Spleen (tissue), 11 donors: ENCODE measurements around the gene NOXRED1. TPM values are rescaled to one million over a fixed set of nuclear protein-coding genes. Genes with fewer than 3 reads are reported as not detected.

ENCODE experiments used
- DNase-seq: peaks from one replicate; pipeline ENCODE4 v3.0.0-alpha.2; 2020
- H3K27ac ChIP-seq, 8 donors: fragments of 200-600 bp; sonication (generic) in 7 of 8; 1 replicate in 4 of 8; 2 replicates in 4 of 8; pipeline versions ENCODE4 v1.5.0 to v1.8.0; 2016 to 2021; ENCODE audit warnings: inconsistent platforms in 4 of 8, mild to moderate bottlenecking in 4 of 8, moderate library complexity in 1 of 8
- H3K27me3 ChIP-seq, 7 donors: fragments of 200-600 bp; sonication (generic) in 6 of 7; replicated peaks in 1 of 7; 1 replicate in 4 of 7; 2 replicates in 3 of 7; pipeline versions ENCODE4 v1.5.0 to v1.8.0; 2016 to 2021; ENCODE audit warnings: inconsistent platforms in 3 of 7, mild to moderate bottlenecking in 1 of 7
- H3K36me3 ChIP-seq, 6 donors: fragments of 200-600 bp; sonication (generic) in 5 of 6; 1 replicate in 4 of 6; 2 replicates in 2 of 6; pipeline versions ENCODE4 v1.5.0 to v1.8.0; 2016 to 2021; ENCODE audit warnings: inconsistent platforms in 2 of 6
- H3K4me1 ChIP-seq, 6 donors: fragments of 200-600 bp; sonication (generic) in 5 of 6; 1 replicate in 3 of 6; 2 replicates in 3 of 6; pipeline versions ENCODE4 v1.5.0 to v1.8.0; 2016 to 2021; ENCODE audit warnings: inconsistent platforms in 3 of 6
- H3K4me3 ChIP-seq, 8 donors: fragments of 200-600 bp; sonication (generic) in 7 of 8; 1 replicate in 4 of 8; 2 replicates in 4 of 8; pipeline versions ENCODE4 v1.5.0 to v1.8.0; 2016 to 2021; ENCODE audit warnings: inconsistent platforms in 4 of 8, mild to moderate bottlenecking in 4 of 8, moderate library complexity in 2 of 8
- H3K9me3 ChIP-seq, 8 donors: fragments of 200-600 bp; sonication (generic) in 7 of 8; 1 replicate in 4 of 8; 2 replicates in 4 of 8; pipeline versions ENCODE4 v1.5.0 to v1.8.0; 2016 to 2021; ENCODE audit warnings: inconsistent platforms in 4 of 8
- POLR2A ChIP-seq, 3 donors: fragments of 450-650 bp; IDR thresholded peaks; one replicate each; pipeline ENCODE4 v1.5.1; 2017; ENCODE audit warnings: antibody characterized with exemption in 3 of 3, mild to moderate bottlenecking in 1 of 3
- POLR2AphosphoS5 ChIP-seq, 3 donors: sonication (generic); formaldehyde crosslinking; IDR thresholded peaks; one replicate each; pipeline ENCODE4 v1.5.1; 2017; ENCODE audit warnings: antibody characterized with exemption in 3 of 3
- WGBS, 5 donors: extraction: QIAGEN DNeasy Blood & Tissue Kit in 3 of 5; methylation state at CpG; one replicate each; pipeline versions ENCODE4 v1.1.5 to v1.1.7; 2013 to 2018; 5-methylcytosine and 5-hydroxymethylcytosine counted together
- intact Hi-C: fragments of 100-400 bp; cut with DNase I; formaldehyde crosslinking; loops from one replicate; pipeline ENCODE4 v1.15.0; 2023; ENCODE audit warnings: low total_unique reads
- polyA plus RNA-seq, 3 donors: library from polyadenylated mRNA; stranded (reverse); fragments of 200-250 nt; gene quantifications; one replicate each; pipeline ENCODE4 v1.2.1, GENCODE V29; 2013
- total RNA-seq, 7 donors: library from RNA; depleted of rRNA in 3 of 7; stranded (reverse); fragments of >200 nt in 3 of 7; fragmentation: NEBNext Ultra II Directional in 4 of 7; extraction: Animal tissue kit (Norgen Biotek cat#: 25700) in 4 of 7; gene quantifications; one replicate each; pipeline versions ENCODE4 v1.1.0 to v1.2.1, GENCODE V29; 2016 to 2021
- TF ChIP-seq, protein P1 (sequence below), 11 experiments: fragments of 200-600 bp in 7 of 11; fragments of 450-650 bp in 4 of 11; sonication (generic) in 4 of 11; IDR thresholded peaks in 8 of 11; conservative IDR thresholded peaks in 3 of 11; 1 replicate in 7 of 11; 2 replicates in 4 of 11; pipeline versions ENCODE4 v1.4.0 to v1.8.0; 2016 to 2021; ENCODE audit warnings: antibody characterized with exemption in 11 of 11, inconsistent platforms in 4 of 11, mild to moderate bottlenecking in 1 of 11
- donor health status: healthy with polysubstance abuse.
- donor health status: DM: no; HTN: no; CAD: no; lungs with moderate emphysema.
- donor health status: DM: no; HTN: no; CAD: no.
- donor health status: Bipolar disorder and iron deficiency.
- donor health status: healthy.
- donor health status: DM: no; HTN: no; CAD: no.
- donor health status: DM: yes; HTN: yes; CAD: no.

NOXRED1 gene
- total and polyA plus RNA-seq, 10 donors = 0.30 to 1.2 (median 0.69) TPM

DNA sequence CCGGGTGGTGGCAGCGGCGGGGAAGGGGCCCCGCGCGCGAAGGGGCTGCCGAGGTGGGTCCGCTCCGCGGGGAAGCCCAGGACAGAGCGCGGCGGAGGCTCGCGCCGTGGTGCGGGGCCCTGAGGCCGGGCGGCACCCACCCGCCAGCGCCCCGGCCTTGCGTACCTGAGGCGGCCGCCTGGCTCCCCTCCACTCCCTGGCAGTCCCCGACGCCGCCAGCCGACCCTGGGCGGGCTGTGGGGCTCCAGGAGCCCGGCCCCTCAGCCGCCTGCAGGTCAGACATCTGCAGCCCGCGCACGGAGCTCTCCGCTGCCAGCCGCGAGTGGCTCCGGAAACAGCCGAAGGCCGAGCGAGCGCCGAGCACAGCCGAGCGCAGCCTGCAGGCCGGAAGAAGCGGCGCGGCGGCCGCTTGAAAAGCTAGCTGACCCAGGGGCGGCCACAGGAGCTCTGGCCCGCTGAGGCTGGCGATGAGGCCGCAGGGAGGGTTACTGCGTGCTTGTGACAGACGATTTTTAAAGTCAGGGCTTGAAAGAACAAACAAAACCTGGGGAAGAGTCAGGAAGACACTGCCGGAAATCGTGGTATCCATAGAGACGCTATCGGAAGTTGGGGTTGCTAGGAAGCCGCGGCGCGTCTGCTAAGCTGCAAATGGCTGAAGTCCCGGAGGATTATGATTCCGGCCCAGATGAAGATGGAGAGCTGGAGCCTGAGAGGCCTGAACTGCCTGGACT is 46.4 kb downstream of the NOXRED1 start, which contains the start of the genes SAMD15 and TMED8:
Gene SAMD15 (plus strand): TSS at position 609 of the 731 bp plus-strand sequence. CDS start 40 bp downstream, at position 649.
Gene TMED8 (minus strand): TSS at position 324 of the 731 bp plus-strand sequence. CDS start 41 bp downstream, at position 283.
- WGBS, 5 donors = 0 to 1% (median 0%) methylated on average over 14 to 69 of the region's 69 CpGs
- Histone ChIP-seq H3K9me3 (no peaks in the 10 kb centered on the region), H3K36me3 (no peaks in the 10 kb centered on the region), H3K27me3 (no peaks in the 10 kb centered on the region), H3K4me1 (peaks cover 12 to 68% (median 42%) of the 10 kb centered on the region in 6 donors), H3K4me3 (peak within 1 kb of the TSS; percentile 82 to 100 (median 98)), H3K27ac (peak within 1 kb of the TSS; percentile 78 to 95 (median 91))
- TF ChIP-seq POLR2A (IDR thresholded peaks at IDR 0.05) (peak in 1 of 3 donors; percentile 31), POLR2AphosphoS5 (IDR thresholded peaks at IDR 0.05) (peak; percentile 85 to 89 (median 87))
- TF ChIP-seq, protein P1, sequence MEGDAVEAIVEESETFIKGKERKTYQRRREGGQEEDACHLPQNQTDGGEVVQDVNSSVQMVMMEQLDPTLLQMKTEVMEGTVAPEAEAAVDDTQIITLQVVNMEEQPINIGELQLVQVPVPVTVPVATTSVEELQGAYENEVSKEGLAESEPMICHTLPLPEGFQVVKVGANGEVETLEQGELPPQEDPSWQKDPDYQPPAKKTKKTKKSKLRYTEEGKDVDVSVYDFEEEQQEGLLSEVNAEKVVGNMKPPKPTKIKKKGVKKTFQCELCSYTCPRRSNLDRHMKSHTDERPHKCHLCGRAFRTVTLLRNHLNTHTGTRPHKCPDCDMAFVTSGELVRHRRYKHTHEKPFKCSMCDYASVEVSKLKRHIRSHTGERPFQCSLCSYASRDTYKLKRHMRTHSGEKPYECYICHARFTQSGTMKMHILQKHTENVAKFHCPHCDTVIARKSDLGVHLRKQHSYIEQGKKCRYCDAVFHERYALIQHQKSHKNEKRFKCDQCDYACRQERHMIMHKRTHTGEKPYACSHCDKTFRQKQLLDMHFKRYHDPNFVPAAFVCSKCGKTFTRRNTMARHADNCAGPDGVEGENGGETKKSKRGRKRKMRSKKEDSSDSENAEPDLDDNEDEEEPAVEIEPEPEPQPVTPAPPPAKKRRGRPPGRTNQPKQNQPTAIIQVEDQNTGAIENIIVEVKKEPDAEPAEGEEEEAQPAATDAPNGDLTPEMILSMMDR (IDR thresholded peaks at IDR 0.05 in 8 of 11, conservative IDR thresholded peaks at IDR 0.05 in 3 of 11) = peak in 8 of 11 experiments; percentile 34 to 66 (median 47)
- DNase-seq = peak; percentile 98
- intact Hi-C loops = loop anchor here (5.0 kb wide), 1 partner anchor 80 kb away; the partner anchor contains the start of genes AHSA1 and VIPAS39

DNA sequence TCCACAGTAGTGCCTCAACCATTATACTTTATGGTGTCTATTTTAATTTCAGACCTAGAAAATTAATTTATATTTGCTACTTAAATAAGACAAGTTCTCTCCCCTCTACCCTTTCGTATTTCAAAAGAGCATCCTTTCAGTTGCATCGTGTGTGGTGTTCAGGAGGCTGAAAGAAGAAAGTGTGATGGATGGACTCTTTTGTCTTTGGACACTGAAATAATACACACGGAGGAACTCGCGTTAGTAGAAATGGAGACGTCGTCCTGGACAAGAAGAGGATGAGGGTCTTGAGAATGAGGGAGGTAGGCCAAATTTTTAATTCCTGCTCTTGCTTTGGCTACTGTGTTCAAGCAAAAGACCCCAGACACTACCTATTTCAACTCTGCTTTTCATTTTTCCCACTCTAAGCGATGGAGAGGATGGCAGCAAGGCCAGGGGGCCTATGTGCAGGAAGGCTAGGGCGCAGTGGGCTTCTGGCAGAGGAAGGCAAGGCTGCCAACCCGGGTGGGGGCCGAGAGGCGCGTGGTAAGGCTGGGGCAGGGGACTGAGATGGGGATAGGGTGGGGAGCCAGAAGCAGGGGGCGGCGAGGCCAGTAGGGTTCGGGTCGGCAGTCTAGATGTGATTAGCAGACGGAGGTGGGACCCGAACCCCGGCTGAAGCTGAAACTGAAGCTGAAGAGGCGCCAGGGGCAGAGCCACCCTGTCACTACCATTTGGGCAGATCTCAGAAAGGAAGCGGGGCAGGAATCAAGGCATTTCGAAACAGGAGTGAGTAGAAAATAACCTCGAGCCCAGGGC is 47.2 kb downstream of the NOXRED1 start:
- Histone ChIP-seq H3K27me3 (no peaks in the 10 kb centered on the region), H3K36me3 (no peaks in the 10 kb centered on the region), H3K4me1 (peaks cover 12 to 75% (median 49%) of the 10 kb centered on the region in 6 donors), H3K9me3 (no peaks in the 10 kb centered on the region), H3K4me3 (peak overlapping the region; percentile 82 to 100 (median 98)), H3K27ac (peak overlapping the region; percentile 78 to 95 (median 91))
- WGBS, 5 donors = 7 to 12% (median 10%) methylated on average over 23 to 24 of the region's 24 CpGs
- intact Hi-C loops = loop anchor here (5.0 kb wide), 1 partner anchor 81 kb away; the partner anchor contains the start of genes AHSA1 and VIPAS39
- DNase-seq = peak; percentile 88
- no peak for TF ChIP-seq POLR2AphosphoS5 (IDR thresholded peaks at IDR 0.05)
- TF ChIP-seq, protein P1 (IDR thresholded peaks at IDR 0.05 in 8 of 11, conservative IDR thresholded peaks at IDR 0.05 in 3 of 11) = no peak
- no peak for TF ChIP-seq POLR2A (IDR thresholded peaks at IDR 0.05)

DNA sequence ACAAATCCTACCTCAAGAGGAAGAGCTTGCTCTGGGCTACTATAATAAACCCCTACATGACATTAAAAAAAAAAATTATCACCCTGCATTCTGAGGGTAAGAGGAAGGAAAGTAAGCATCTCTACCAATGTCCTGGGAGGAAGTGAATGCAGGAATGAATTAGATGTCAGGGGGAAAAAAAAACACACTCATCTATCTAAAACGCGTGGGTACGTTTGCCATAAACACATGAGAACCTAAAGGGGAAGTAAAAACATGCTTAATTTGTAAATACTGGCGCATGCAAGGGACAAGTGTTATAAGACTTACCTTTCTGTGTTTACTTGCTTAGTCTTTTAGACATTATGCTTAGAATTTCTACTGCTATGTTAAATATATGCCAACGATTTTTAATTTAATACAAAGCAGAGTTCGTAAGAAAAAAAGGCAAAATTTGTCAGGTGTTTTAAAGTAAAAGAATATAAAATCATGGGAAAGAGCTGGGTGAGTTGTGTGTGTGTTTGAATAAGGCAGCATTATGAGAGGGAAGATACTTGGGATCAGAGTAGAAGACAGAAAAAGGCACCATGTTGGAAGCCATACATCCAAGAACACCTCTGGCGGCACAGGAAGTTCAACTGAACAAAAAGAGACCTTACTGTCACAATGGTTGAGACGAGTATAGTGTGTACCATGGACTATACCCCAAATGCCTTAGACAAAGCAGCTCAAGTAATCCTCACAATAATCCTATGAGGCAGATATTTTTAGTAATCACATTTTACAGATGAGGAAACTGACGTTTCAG is 48.0 kb downstream of the NOXRED1 start:
- peak overlapping the region in 6 of 8 donors; percentile 60 to 95 (median 94) for H3K27ac ChIP-seq
- no peak for DNase-seq
- H3K36me3 ChIP-seq = no peaks in the 10 kb centered on the region
- H3K4me3 ChIP-seq = peak overlapping the region; percentile 82 to 100 (median 98)
- 34 to 50% (median 45%) methylated on average over 9 of the region's 9 CpGs for WGBS, 5 donors
- intact Hi-C loops = loop anchor here (5.0 kb wide), 1 partner anchor 82 kb away; the partner anchor contains the start of genes AHSA1 and VIPAS39
- TF ChIP-seq, protein P1 (IDR thresholded peaks at IDR 0.05 in 8 of 11, conservative IDR thresholded peaks at IDR 0.05 in 3 of 11) = no peak
- TF ChIP-seq POLR2AphosphoS5 (IDR thresholded peaks at IDR 0.05) = no peak
- TF ChIP-seq POLR2A (IDR thresholded peaks at IDR 0.05) = no peak
- no peaks in the 10 kb centered on the region for H3K27me3 ChIP-seq
- H3K9me3 ChIP-seq = no peaks in the 10 kb centered on the region
- H3K4me1 ChIP-seq = peaks cover 12 to 83% (median 51%) of the 10 kb centered on the region in 6 donors
